Measurements from ENCODE around the gene ASPDH. TPM values are rescaled to one million over a fixed set of nuclear protein-coding genes. Genes with fewer than 3 reads are reported as not detected.

The ASPDH gene
- polyA plus RNA-seq, 2 of the 4 experiments (the other 2 are of a cell fraction): not detected

DNA sequence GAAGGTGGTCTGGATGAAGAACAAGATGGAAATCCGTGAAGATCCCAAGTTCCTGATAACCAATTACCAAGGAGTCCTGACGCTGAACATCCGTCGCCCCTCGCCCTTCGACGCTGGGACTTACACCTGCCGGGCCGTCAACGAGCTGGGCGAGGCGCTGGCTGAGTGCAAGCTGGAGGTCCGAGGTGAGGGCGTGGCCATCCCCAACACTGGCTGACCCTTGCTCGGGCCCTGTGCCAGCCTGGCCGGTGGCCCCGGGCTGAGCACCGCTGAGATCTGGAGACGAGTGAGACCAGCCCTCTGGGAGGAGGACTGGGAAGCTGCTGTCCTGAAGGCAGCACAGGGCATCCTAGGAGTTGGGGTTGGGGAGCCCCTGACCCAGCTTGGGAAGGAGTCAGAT lies 49.4 kb downstream of the ASPDH start:
- ChIA-PET POLR2A (interaction anchor here (2.2 kb wide), 1 partner anchor 95 kb away, joined by 6 read pairs; no protein-coding TSS in a partner anchor), CTCF (interaction anchor here (0.7 to 7.5 kb wide), 8 partner anchors 8 to 107 kb away, joined by 3 to 175 read pairs (median 8); partner anchors contain the start of gene NAPSA)
- Histone ChIP-seq H3K4me1 (peaks cover 16% of the 10 kb centered on the region), H3K9me3 (no peaks in the 10 kb centered on the region), H3K4me3 (no peak overlapping the region), H3K27ac (no peak overlapping the region), H3K4me2 (no peak overlapping the region)
- DNase-seq (ENCODE audit: low read depth in 1 of 2, low spot score in 1 of 2) (no peak), ATAC-seq (no peak), FAIRE-seq (no peak)
- TF ChIP-seq CBX2 (IDR thresholded peaks at IDR 0.05; ENCODE audit: borderline replicate concordance, low read depth): no peak
- WGBS (ENCODE audit: missing lambda C conversion rate): 61% methylated on average over 16 of the region's 19 CpGs

DNA sequence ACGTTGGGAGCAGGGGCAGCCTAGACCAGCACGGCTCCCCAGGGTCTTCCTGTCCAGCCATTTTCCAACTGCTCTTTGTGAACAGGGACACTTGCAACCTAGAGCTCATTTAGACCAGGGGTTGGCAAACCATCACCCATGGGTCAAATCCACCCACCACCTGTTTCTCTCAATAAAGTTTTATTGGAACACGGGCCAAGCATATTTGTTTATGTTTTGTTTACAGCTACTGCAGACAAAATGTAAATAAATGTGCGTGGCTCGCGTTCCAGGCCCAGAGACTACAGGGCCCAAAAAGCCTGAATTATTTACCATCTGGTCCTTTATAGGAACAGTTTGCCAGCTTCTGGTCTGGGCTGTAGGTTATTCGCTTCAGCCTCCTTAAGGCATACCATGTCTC lies 50.7 kb downstream of the ASPDH start:
- FAIRE-seq (no peak), DNase-seq (ENCODE audit: low read depth in 1 of 2, low spot score in 1 of 2) (no peak), ATAC-seq (no peak)
- CTCF ChIA-PET: interaction anchor here (0.6 to 7.5 kb wide), 18 partner anchors 11 to 121 kb away, joined by 3 to 175 read pairs (median 17); partner anchors contain the start of genes EMC10 and NAPSA
- H3K4me2 ChIP-seq: no peak overlapping the region
- POLR2A ChIA-PET: interaction anchor here (1.4 kb wide), 1 partner anchor 94 kb away, joined by 3 read pairs; no protein-coding TSS in a partner anchor
- 69% methylated on average over 7 of the region's 7 CpGs for WGBS (ENCODE audit: missing lambda C conversion rate)
- H3K9me3 ChIP-seq: no peaks in the 10 kb centered on the region
- TF ChIP-seq POLR2A (IDR thresholded peaks at IDR 0.05; ENCODE audit: low read length) (no peak), ZSCAN20 (CRISPR knock-in tag; IDR thresholded peaks at IDR 0.05) (no peak), CBX8 (IDR thresholded peaks at IDR 0.05) (no peak), POLR2AphosphoS2 (conservative IDR thresholded peaks at IDR 0.05; ENCODE audit: low read length) (no peak), FOSL2 (IDR thresholded peaks at IDR 0.05) (no peak), FOSL2 (CRISPR knock-in tag; IDR thresholded peaks at IDR 0.05) (no peak), ESRRA (IDR thresholded peaks at IDR 0.05; ENCODE audit: borderline replicate concordance, low read length) (no peak), PHF8 (IDR thresholded peaks at IDR 0.05; ENCODE audit: borderline replicate concordance, low read depth) (no peak), JUN (IDR thresholded peaks at IDR 0.05) (no peak)
- TF ChIP-seq, protein P1, sequence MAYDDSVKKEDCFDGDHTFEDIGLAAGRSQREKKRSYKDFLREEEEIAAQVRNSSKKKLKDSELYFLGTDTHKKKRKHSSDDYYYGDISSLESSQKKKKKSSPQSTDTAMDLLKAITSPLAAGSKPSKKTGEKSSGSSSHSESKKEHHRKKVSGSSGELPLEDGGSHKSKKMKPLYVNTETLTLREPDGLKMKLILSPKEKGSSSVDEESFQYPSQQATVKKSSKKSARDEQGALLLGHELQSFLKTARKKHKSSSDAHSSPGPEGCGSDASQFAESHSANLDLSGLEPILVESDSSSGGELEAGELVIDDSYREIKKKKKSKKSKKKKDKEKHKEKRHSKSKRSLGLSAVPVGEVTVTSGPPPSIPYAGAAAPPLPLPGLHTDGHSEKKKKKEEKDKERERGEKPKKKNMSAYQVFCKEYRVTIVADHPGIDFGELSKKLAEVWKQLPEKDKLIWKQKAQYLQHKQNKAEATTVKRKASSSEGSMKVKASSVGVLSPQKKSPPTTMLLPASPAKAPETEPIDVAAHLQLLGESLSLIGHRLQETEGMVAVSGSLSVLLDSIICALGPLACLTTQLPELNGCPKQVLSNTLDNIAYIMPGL (CRISPR knock-in tag; IDR thresholded peaks at IDR 0.05; ENCODE audit: borderline replicate concordance): no peak
- TF ChIP-seq, protein P2, sequence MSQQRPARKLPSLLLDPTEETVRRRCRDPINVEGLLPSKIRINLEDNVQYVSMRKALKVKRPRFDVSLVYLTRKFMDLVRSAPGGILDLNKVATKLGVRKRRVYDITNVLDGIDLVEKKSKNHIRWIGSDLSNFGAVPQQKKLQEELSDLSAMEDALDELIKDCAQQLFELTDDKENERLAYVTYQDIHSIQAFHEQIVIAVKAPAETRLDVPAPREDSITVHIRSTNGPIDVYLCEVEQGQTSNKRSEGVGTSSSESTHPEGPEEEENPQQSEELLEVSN (IDR thresholded peaks at IDR 0.05; ENCODE audit: borderline replicate concordance, low read depth): no peak
- TF ChIP-seq, protein P3, sequence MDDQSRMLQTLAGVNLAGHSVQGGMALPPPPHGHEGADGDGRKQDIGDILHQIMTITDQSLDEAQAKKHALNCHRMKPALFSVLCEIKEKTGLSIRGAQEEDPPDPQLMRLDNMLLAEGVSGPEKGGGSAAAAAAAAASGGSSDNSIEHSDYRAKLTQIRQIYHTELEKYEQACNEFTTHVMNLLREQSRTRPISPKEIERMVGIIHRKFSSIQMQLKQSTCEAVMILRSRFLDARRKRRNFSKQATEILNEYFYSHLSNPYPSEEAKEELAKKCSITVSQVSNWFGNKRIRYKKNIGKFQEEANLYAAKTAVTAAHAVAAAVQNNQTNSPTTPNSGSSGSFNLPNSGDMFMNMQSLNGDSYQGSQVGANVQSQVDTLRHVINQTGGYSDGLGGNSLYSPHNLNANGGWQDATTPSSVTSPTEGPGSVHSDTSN (IDR thresholded peaks at IDR 0.05): no peak
- TF ChIP-seq, protein P4, sequence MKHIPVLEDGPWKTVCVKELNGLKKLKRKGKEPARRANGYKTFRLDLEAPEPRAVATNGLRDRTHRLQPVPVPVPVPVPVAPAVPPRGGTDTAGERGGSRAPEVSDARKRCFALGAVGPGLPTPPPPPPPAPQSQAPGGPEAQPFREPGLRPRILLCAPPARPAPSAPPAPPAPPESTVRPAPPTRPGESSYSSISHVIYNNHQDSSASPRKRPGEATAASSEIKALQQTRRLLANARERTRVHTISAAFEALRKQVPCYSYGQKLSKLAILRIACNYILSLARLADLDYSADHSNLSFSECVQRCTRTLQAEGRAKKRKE (CRISPR knock-in tag; IDR thresholded peaks at IDR 0.05; ENCODE audit: low read depth): no peak
- H3K27ac ChIP-seq: no peak overlapping the region
- no peak overlapping the region for H3K4me3 ChIP-seq
- peaks cover 16% of the 10 kb centered on the region for H3K4me1 ChIP-seq

Other genes with a start within 250 kb of the ASPDH start
- 0.17 and 0.32 TPM in 2 replicates for gene KCNC3, start 184.5 kb downstream of the ASPDH start, polyA plus RNA-seq (2011; rRNA removed)
- 1.0 to 1.7 TPM (median 1.4 TPM) in 3 replicates for gene KCNC3, start 184.5 kb downstream of the ASPDH start, polyA plus RNA-seq (2017; fragmentation: RNase III; extraction: RNeasy Plus Mini Kit Qiagen cat#74134 plus additional on column Dnase treatment)
- 1.3 and 1.7 TPM in 2 replicates for gene NAPSA, start 148.3 kb downstream of the ASPDH start, polyA plus RNA-seq (2011; rRNA removed)
- 1.5 to 2.0 TPM (median 1.7 TPM) in 3 replicates for gene NAPSA, start 148.3 kb downstream of the ASPDH start, polyA plus RNA-seq (2017; fragmentation: RNase III; extraction: RNeasy Plus Mini Kit Qiagen cat#74134 plus additional on column Dnase treatment)
- 39.2 and 39.3 TPM in 2 replicates for gene NR1H2, start 137.5 kb downstream of the ASPDH start, polyA plus RNA-seq (2011; rRNA removed)
- gene NR1H2, start 137.5 kb downstream of the ASPDH start, polyA plus RNA-seq (2017; fragmentation: RNase III; extraction: RNeasy Plus Mini Kit Qiagen cat#74134 plus additional on column Dnase treatment): 52.5 to 69.7 TPM (median 67.0 TPM) in 3 replicates
- 24.2 and 26.1 TPM in 2 replicates for gene POLD1, start 129.6 kb downstream of the ASPDH start, polyA plus RNA-seq (2011; rRNA removed)
- gene POLD1, start 129.6 kb downstream of the ASPDH start, polyA plus RNA-seq (2017; fragmentation: RNase III; extraction: RNeasy Plus Mini Kit Qiagen cat#74134 plus additional on column Dnase treatment): 84.9 to 88.8 TPM (median 88.0 TPM) in 3 replicates
- not detected in 2 replicates for gene SPIB, start 95.0 kb downstream of the ASPDH start, polyA plus RNA-seq (2011; rRNA removed)
- gene SPIB, start 95.0 kb downstream of the ASPDH start, polyA plus RNA-seq (2017; fragmentation: RNase III; extraction: RNeasy Plus Mini Kit Qiagen cat#74134 plus additional on column Dnase treatment): 0.03 to 0.54 TPM (median 0.12 TPM) in 3 replicates
- gene MYBPC2, start 81.0 kb downstream of the ASPDH start, polyA plus RNA-seq (2011; rRNA removed): 0.03 TPM in 1 of 2 replicates, not detected in the other
- gene MYBPC2, start 81.0 kb downstream of the ASPDH start, polyA plus RNA-seq (2017; fragmentation: RNase III; extraction: RNeasy Plus Mini Kit Qiagen cat#74134 plus additional on column Dnase treatment): 0.03 to 0.10 TPM in 2 of 3 replicates, not detected in the other
- gene EMC10, start 37.4 kb downstream of the ASPDH start, polyA plus RNA-seq (2011; rRNA removed): 52.8 and 54.0 TPM in 2 replicates
- 140 to 147 TPM (median 147 TPM) in 3 replicates for gene EMC10, start 37.4 kb downstream of the ASPDH start, polyA plus RNA-seq (2017; fragmentation: RNase III; extraction: RNeasy Plus Mini Kit Qiagen cat#74134 plus additional on column Dnase treatment)
- gene GARIN5A, start 37.1 kb downstream of the ASPDH start, polyA plus RNA-seq (2011; rRNA removed): 0.57 and 1.1 TPM in 2 replicates
- 1.5 to 2.5 TPM (median 1.7 TPM) in 3 replicates for gene GARIN5A, start 37.1 kb downstream of the ASPDH start, polyA plus RNA-seq (2017; fragmentation: RNase III; extraction: RNeasy Plus Mini Kit Qiagen cat#74134 plus additional on column Dnase treatment)
- gene JOSD2, start 2.7 kb downstream of the ASPDH start, polyA plus RNA-seq (2011; rRNA removed): 19.3 and 24.2 TPM in 2 replicates
- gene JOSD2, start 2.7 kb downstream of the ASPDH start, polyA plus RNA-seq (2017; fragmentation: RNase III; extraction: RNeasy Plus Mini Kit Qiagen cat#74134 plus additional on column Dnase treatment): 55.5 to 62.4 TPM (median 61.7 TPM) in 3 replicates
- gene LRRC4B, start 54.5 kb upstream of the ASPDH start, polyA plus RNA-seq (2011; rRNA removed): 0.49 and 0.54 TPM in 2 replicates
- 0.67 to 1.2 TPM (median 0.97 TPM) in 3 replicates for gene LRRC4B, start 54.5 kb upstream of the ASPDH start, polyA plus RNA-seq (2017; fragmentation: RNase III; extraction: RNeasy Plus Mini Kit Qiagen cat#74134 plus additional on column Dnase treatment)
- gene SYT3, start 126.0 kb upstream of the ASPDH start, polyA plus RNA-seq (2011; rRNA removed): 0.25 and 0.29 TPM in 2 replicates
- 0.45 to 1.2 TPM (median 1.1 TPM) in 3 replicates for gene SYT3, start 126.0 kb upstream of the ASPDH start, polyA plus RNA-seq (2017; fragmentation: RNase III; extraction: RNeasy Plus Mini Kit Qiagen cat#74134 plus additional on column Dnase treatment)
- gene C19orf81, start 135.5 kb upstream of the ASPDH start, polyA plus RNA-seq (2011; rRNA removed): 1.8 and 2.1 TPM in 2 replicates
- 7.9 to 9.5 TPM (median 8.2 TPM) in 3 replicates for gene C19orf81, start 135.5 kb upstream of the ASPDH start, polyA plus RNA-seq (2017; fragmentation: RNase III; extraction: RNeasy Plus Mini Kit Qiagen cat#74134 plus additional on column Dnase treatment)
- 0.01 and 0.04 TPM in 2 replicates for gene SHANK1, start 205.9 kb upstream of the ASPDH start, polyA plus RNA-seq (2011; rRNA removed)
- 0.07 to 0.17 TPM (median 0.09 TPM) in 3 replicates for gene SHANK1, start 205.9 kb upstream of the ASPDH start, polyA plus RNA-seq (2017; fragmentation: RNase III; extraction: RNeasy Plus Mini Kit Qiagen cat#74134 plus additional on column Dnase treatment)
- 1.4 and 1.5 TPM in 2 replicates for gene CLEC11A, start 209.5 kb upstream of the ASPDH start, polyA plus RNA-seq (2011; rRNA removed)
- 5.0 to 6.4 TPM (median 6.2 TPM) in 3 replicates for gene CLEC11A, start 209.5 kb upstream of the ASPDH start, polyA plus RNA-seq (2017; fragmentation: RNase III; extraction: RNeasy Plus Mini Kit Qiagen cat#74134 plus additional on column Dnase treatment)

Data from A549 (cell line).